Measurements from ENCODE around the gene NEB.
A peak's percentile ranks its signal among the peaks of the same experiment; 100 is the strongest.
"Not testable (repeated sequence)": the region's sequence is repeated elsewhere in the genome, so short reads cannot be mapped to it uniquely, and the experiment has no call there.

NEB gene

DNA sequence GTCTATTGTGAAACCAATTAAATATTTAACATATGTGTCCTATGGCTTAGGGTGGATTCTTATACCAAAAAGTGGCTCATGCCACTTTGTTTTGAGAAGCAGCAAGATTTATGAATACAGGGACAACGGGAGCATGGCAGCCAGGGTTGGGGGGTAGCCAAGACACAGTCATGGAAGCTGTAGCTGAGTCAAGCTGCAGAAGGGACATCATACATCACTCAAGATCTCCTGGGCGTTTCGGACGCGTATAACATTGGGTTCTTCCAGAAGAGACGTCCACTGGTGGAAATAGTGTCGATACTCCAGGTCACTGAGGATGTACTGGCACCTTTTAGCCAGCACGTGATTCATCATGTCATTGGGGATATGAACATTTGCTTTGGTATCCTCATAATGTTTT is 171.9 kb downstream of the NEB start:
- no peak overlapping the region for H2AK5ac ChIP-seq (ENCODE audit: low read length, severe bottlenecking)
- H3K9me3 ChIP-seq (ENCODE audit: control insufficient read depth, low read length), result no peaks in the 10 kb centered on the region
- no peak overlapping the region for H2BK120ac ChIP-seq (ENCODE audit: low read depth, low read length)
- no peak overlapping the region for H3K4me3 ChIP-seq (ENCODE audit: insufficient read depth in 1 of 2, low read depth in 1 of 2, low read length in 2 of 2)
- no peak overlapping the region for H2BK15ac ChIP-seq (ENCODE audit: low read depth, poor library complexity, severe bottlenecking)
- WGBS, result 91% methylated on average over 8 of the region's 8 CpGs
- H2AFZ ChIP-seq (ENCODE audit: low read depth, low read length), result no peak overlapping the region
- no peak overlapping the region for H2BK12ac ChIP-seq (ENCODE audit: low read length in 2 of 2)
- no peak overlapping the region for H2BK5ac ChIP-seq (ENCODE audit: low read depth, low read length, poor library complexity, severe bottlenecking)
- no peaks in the 10 kb centered on the region for H3K4me1 ChIP-seq (ENCODE audit: control insufficient read depth, insufficient read depth, low read depth, low read length)
- no peak overlapping the region for H4K91ac ChIP-seq (ENCODE audit: low read length)
- no peak overlapping the region for H3K14ac ChIP-seq (ENCODE audit: low read length in 2 of 2)
- H4K8ac ChIP-seq (ENCODE audit: low read length), result no peak overlapping the region
- no peak overlapping the region for H3K4ac ChIP-seq (ENCODE audit: low read depth in 1 of 2, low read length in 2 of 2)
- H3K23ac ChIP-seq (ENCODE audit: low read length in 2 of 2), result no peak overlapping the region
- no peaks in the 10 kb centered on the region for H3K27me3 ChIP-seq (ENCODE audit: control insufficient read depth in 1 of 2, insufficient read depth in 1 of 2, low read length in 2 of 2)
- no peak for DNase-seq
- H3K18ac ChIP-seq (ENCODE audit: low read depth in 1 of 2, low read length in 2 of 2), result no peak overlapping the region
- H3K4me2 ChIP-seq (ENCODE audit: low read length, poor library complexity, severe bottlenecking), result no peak overlapping the region
- no peaks in the 10 kb centered on the region for H3K79me1 ChIP-seq (replicated peaks; ENCODE audit: low read length, poor library complexity, severe bottlenecking)
- no peaks in the 10 kb centered on the region for H3K36me3 ChIP-seq (ENCODE audit: control insufficient read depth in 1 of 2, insufficient read depth in 2 of 2, low read depth in 1 of 2, low read length in 2 of 2)
- H3K9ac ChIP-seq (ENCODE audit: low read length), result no peak overlapping the region
- no peak overlapping the region for H3K27ac ChIP-seq (ENCODE audit: low read length, poor library complexity, severe bottlenecking)

DNA sequence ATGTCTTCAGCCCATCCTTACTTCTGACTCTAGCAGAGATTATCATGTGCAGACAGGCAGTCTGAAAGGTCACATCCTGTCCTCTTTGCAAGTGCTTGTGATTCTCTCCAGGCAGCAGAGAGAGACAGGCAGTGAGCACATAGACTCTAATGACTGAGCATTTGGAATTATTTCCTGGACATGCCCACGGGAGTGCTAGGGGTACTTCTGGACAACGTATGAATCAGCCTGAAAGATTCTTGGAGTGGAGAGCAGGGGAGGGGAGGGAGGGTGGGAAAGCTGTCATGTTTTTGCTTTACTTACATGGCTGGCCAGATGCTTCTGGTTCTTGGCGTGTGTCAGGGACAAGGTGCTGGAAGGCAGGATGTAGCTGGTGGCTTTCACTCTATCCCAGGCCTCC is 174.0 kb downstream of the NEB start:
- H3K23ac ChIP-seq (ENCODE audit: low read length in 2 of 2), result no peak overlapping the region

GRCh38 chr2:151559431-151559830 is 174.8 kb downstream of the NEB start:
- H3K9ac ChIP-seq (ENCODE audit: low read length); H2BK120ac ChIP-seq (ENCODE audit: low read depth, low read length); H3K4me3 ChIP-seq (ENCODE audit: insufficient read depth in 1 of 2, low read depth in 1 of 2, low read length in 2 of 2); H2AFZ ChIP-seq (ENCODE audit: low read depth, low read length); H3K27me3 ChIP-seq (ENCODE audit: control insufficient read depth in 1 of 2, insufficient read depth in 1 of 2, low read length in 2 of 2); H3K4ac ChIP-seq (ENCODE audit: low read depth in 1 of 2, low read length in 2 of 2); H2BK5ac ChIP-seq (ENCODE audit: low read depth, low read length, poor library complexity, severe bottlenecking); H4K8ac ChIP-seq (ENCODE audit: low read length); H3K4me2 ChIP-seq (ENCODE audit: low read length, poor library complexity, severe bottlenecking); H2BK15ac ChIP-seq (ENCODE audit: low read depth, poor library complexity, severe bottlenecking); H3K36me3 ChIP-seq (ENCODE audit: control insufficient read depth in 1 of 2, insufficient read depth in 2 of 2, low read depth in 1 of 2, low read length in 2 of 2); H3K14ac ChIP-seq (ENCODE audit: low read length in 2 of 2); H3K79me1 ChIP-seq (replicated peaks; ENCODE audit: low read length, poor library complexity, severe bottlenecking); H3K23ac ChIP-seq (ENCODE audit: low read length in 2 of 2); H3K9me3 ChIP-seq (ENCODE audit: control insufficient read depth, low read length); H4K91ac ChIP-seq (ENCODE audit: low read length); H3K27ac ChIP-seq (ENCODE audit: low read length, poor library complexity, severe bottlenecking); H3K18ac ChIP-seq (ENCODE audit: low read depth in 1 of 2, low read length in 2 of 2); H2BK12ac ChIP-seq (ENCODE audit: low read length in 2 of 2); DNase-seq; H2AK5ac ChIP-seq (ENCODE audit: low read length, severe bottlenecking); H3K4me1 ChIP-seq (ENCODE audit: control insufficient read depth, insufficient read depth, low read depth, low read length): not testable (repeated sequence)
- WGBS, result 90% methylated on average over 2 of the region's 2 CpGs

More for the DNA sequence above, 174.0 kb downstream of the NEB start:
- Histone ChIP-seq H3K4ac (ENCODE audit: low read depth in 1 of 2, low read length in 2 of 2) (no peak overlapping the region), H2BK15ac (ENCODE audit: low read depth, poor library complexity, severe bottlenecking) (no peak overlapping the region), H3K4me2 (ENCODE audit: low read length, poor library complexity, severe bottlenecking) (no peak overlapping the region), H2AK5ac (ENCODE audit: low read length, severe bottlenecking) (no peak overlapping the region), H4K91ac (ENCODE audit: low read length) (no peak overlapping the region), H3K4me3 (ENCODE audit: insufficient read depth in 1 of 2, low read depth in 1 of 2, low read length in 2 of 2) (no peak overlapping the region), H2BK12ac (ENCODE audit: low read length in 2 of 2) (no peak overlapping the region), H3K9ac (ENCODE audit: low read length) (no peak overlapping the region), H3K14ac (ENCODE audit: low read length in 2 of 2) (no peak overlapping the region), H3K79me1 (replicated peaks; ENCODE audit: low read length, poor library complexity, severe bottlenecking) (no peaks in the 10 kb centered on the region), H2BK5ac (ENCODE audit: low read depth, low read length, poor library complexity, severe bottlenecking) (no peak overlapping the region), H3K18ac (ENCODE audit: low read depth in 1 of 2, low read length in 2 of 2) (no peak overlapping the region), H4K8ac (ENCODE audit: low read length) (no peak overlapping the region), H3K27ac (ENCODE audit: low read length, poor library complexity, severe bottlenecking) (no peak overlapping the region), H3K27me3 (ENCODE audit: control insufficient read depth in 1 of 2, insufficient read depth in 1 of 2, low read length in 2 of 2) (no peaks in the 10 kb centered on the region), H3K4me1 (ENCODE audit: control insufficient read depth, insufficient read depth, low read depth, low read length) (no peaks in the 10 kb centered on the region), H3K9me3 (ENCODE audit: control insufficient read depth, low read length) (no peaks in the 10 kb centered on the region), H2BK120ac (ENCODE audit: low read depth, low read length) (no peak overlapping the region), H2AFZ (ENCODE audit: low read depth, low read length) (no peak overlapping the region), H3K36me3 (ENCODE audit: control insufficient read depth in 1 of 2, insufficient read depth in 2 of 2, low read depth in 1 of 2, low read length in 2 of 2) (no peaks in the 10 kb centered on the region)
- 0% methylated on average over 3 of the region's 3 CpGs for WGBS
- peak; percentile 85 for DNase-seq

GRCh38 chr2:151557883-151558282 is 176.4 kb downstream of the NEB start:
- not testable (repeated sequence) for H2BK12ac ChIP-seq (ENCODE audit: low read length in 2 of 2); H3K18ac ChIP-seq (ENCODE audit: low read depth in 1 of 2, low read length in 2 of 2); H4K91ac ChIP-seq (ENCODE audit: low read length); H3K27ac ChIP-seq (ENCODE audit: low read length, poor library complexity, severe bottlenecking); H3K9ac ChIP-seq (ENCODE audit: low read length); H3K79me1 ChIP-seq (replicated peaks; ENCODE audit: low read length, poor library complexity, severe bottlenecking); H2AK5ac ChIP-seq (ENCODE audit: low read length, severe bottlenecking); H2BK120ac ChIP-seq (ENCODE audit: low read depth, low read length); H4K8ac ChIP-seq (ENCODE audit: low read length); H3K4me3 ChIP-seq (ENCODE audit: insufficient read depth in 1 of 2, low read depth in 1 of 2, low read length in 2 of 2); H2BK15ac ChIP-seq (ENCODE audit: low read depth, poor library complexity, severe bottlenecking); H3K4ac ChIP-seq (ENCODE audit: low read depth in 1 of 2, low read length in 2 of 2); H3K4me1 ChIP-seq (ENCODE audit: control insufficient read depth, insufficient read depth, low read depth, low read length); H2BK5ac ChIP-seq (ENCODE audit: low read depth, low read length, poor library complexity, severe bottlenecking); H3K9me3 ChIP-seq (ENCODE audit: control insufficient read depth, low read length); DNase-seq; H3K23ac ChIP-seq (ENCODE audit: low read length in 2 of 2); H3K27me3 ChIP-seq (ENCODE audit: control insufficient read depth in 1 of 2, insufficient read depth in 1 of 2, low read length in 2 of 2); H3K14ac ChIP-seq (ENCODE audit: low read length in 2 of 2); H3K4me2 ChIP-seq (ENCODE audit: low read length, poor library complexity, severe bottlenecking); H2AFZ ChIP-seq (ENCODE audit: low read depth, low read length); H3K36me3 ChIP-seq (ENCODE audit: control insufficient read depth in 1 of 2, insufficient read depth in 2 of 2, low read depth in 1 of 2, low read length in 2 of 2)
- WGBS, result 94% methylated on average over 1 of the region's 2 CpGs

Measured in mesenchymal stem cell (in vitro differentiated cells and primary cell).